SU-DHL-6 (cell line): ENCODE results near the gene ADAMTS7.
"Not testable (repeated sequence)": the region's sequence is repeated elsewhere in the genome, so short reads cannot be mapped to it uniquely, and the experiment has no call there.

Experiments used
- H2AFZ ChIP-seq: fragments of 200-600 bp; sonication (generic); 2 replicates; pipeline ENCODE4 v1.6.1; 2014; ENCODE audit warnings: low read depth, mild to moderate bottlenecking, moderate library complexity, mixed read lengths, antibody characterized with exemption, low read length; ENCODE audit not compliant: severe bottlenecking
- H3F3A ChIP-seq: fragments of 200-600 bp; shearing (Covaris generic); 2 replicates; pipeline ENCODE4 v1.6.0; 2016; ENCODE audit warnings: antibody characterized with exemption, mild to moderate bottlenecking; ENCODE audit not compliant: insufficient read depth
- H3K27ac ChIP-seq: fragments of 200-600 bp; sonication (generic); 2 replicates; pipeline ENCODE4 v1.5.1; 2016; ENCODE audit warnings: low read depth, mild to moderate bottlenecking, low read length, moderate library complexity, mixed read lengths
- H3K27me3 ChIP-seq: fragments of 200-600 bp; sonication (generic), shearing (Covaris generic); 2 replicates; pipeline ENCODE4 v1.6.0; 2014; ENCODE audit warnings: mild to moderate bottlenecking, low read length
- H3K36me3 ChIP-seq: fragments of 200-600 bp; sonication (generic); 2 replicates; pipeline ENCODE4 v1.6.1; 2014; ENCODE audit warnings: mild to moderate bottlenecking, low read length, mixed read lengths
- H3K4me2 ChIP-seq: fragments of 300-600, 200-600 bp; shearing (Covaris generic), sonication (generic); 2 replicates; pipeline ENCODE4 v1.6.0; 2014; ENCODE audit warnings: low read length, low read depth, mild to moderate bottlenecking; ENCODE audit not compliant: poor library complexity, severe bottlenecking
- H3K4me3 ChIP-seq: fragments of 200-600 bp; sonication (generic); 2 replicates; pipeline ENCODE4 v1.5.1; 2014; ENCODE audit warnings: antibody characterized with exemption, low read length, mild to moderate bottlenecking, mixed read lengths; ENCODE audit not compliant: insufficient read depth, poor library complexity, severe bottlenecking
- H3K79me2 ChIP-seq: fragments of 200-600 bp; sonication (generic); 2 replicates; pipeline ENCODE4 v1.6.1; 2014; ENCODE audit warnings: mild to moderate bottlenecking, low read length, moderate library complexity; ENCODE audit not compliant: insufficient read depth
- H3K9ac ChIP-seq: fragments of 200-600 bp; sonication (generic); 2 replicates; pipeline ENCODE4 v1.7.0; 2014; ENCODE audit warnings: mild to moderate bottlenecking, low read length
- H3K9me2 ChIP-seq: fragments of 200-600 bp; sonication (generic); replicated peaks from 2 replicates; pipeline ENCODE4 v1.6.1; 2014; ENCODE audit warnings: low read length; ENCODE audit not compliant: insufficient read depth
- H3K9me3 ChIP-seq: fragments of 200-600 bp; sonication (generic); 2 replicates; pipeline ENCODE4 v1.6.1; 2014; ENCODE audit warnings: low read length, mixed read lengths; ENCODE audit not compliant: insufficient read depth
- H4K20me1 ChIP-seq: fragments of 200-600 bp; sonication (generic); 2 replicates; pipeline ENCODE4 v1.6.1; 2014; ENCODE audit warnings: low read depth, mild to moderate bottlenecking, antibody characterized with exemption, low read length, moderate library complexity, mixed read lengths
- EZH2phosphoT487 ChIP-seq: fragments of 200-600 bp; sonication (generic), shearing (Covaris generic); conservative IDR thresholded peaks from 2 replicates; pipeline ENCODE4 v1.6.1; 2018; ENCODE audit warnings: mild to moderate bottlenecking, antibody characterized with exemption, low read length, moderate library complexity, mixed read lengths
- TF ChIP-seq, protein P1 (sequence below): fragments of 200-600 bp; sonication (generic); IDR thresholded peaks from one replicate; pipeline ENCODE4 v1.5.1; 2017; ENCODE audit warnings: antibody characterized with exemption, mild to moderate bottlenecking, low read length, moderate library complexity; ENCODE audit not compliant: insufficient read depth, poor library complexity, severe bottlenecking

Gene ADAMTS7

DNA sequence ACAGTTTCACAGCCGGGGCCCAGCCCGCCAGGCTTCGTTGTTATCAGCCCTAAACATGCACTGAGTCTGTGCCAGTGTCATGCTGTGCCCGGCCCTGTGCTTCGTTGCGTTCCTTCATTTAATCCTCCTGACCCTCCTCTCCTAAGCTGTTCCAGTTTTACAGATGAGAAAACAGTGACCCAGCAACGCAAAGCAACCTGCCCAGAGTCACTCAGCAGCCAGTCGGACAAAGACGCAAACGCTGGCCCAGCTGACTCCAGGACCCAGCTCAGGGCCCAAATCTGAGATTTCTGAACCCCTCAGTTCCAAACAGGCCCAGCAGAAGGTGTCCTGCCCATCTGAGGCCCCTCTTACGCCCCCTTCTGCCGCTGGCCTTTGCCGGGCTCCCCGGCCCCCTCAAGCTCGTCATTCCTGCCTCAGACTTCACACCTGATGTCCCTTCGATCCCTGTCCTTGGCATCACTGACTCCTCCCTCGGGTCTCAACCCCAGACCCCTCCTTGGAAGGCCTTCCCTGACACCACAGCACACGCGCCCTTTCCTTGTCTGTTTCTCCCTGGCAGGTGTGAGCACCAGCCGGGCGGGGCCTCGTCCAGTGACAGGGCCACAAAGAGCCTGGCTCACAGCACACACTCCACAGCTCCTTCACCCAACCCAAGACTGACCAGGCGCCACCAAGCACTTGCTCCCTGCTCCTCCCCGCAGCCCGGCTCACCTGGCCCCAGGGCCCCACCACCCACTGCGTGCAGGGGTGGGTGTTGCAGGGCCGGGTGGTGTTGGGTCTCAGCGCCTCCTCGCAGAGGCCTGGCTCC is 48.1 kb downstream of the ADAMTS7 start:
- Histone ChIP-seq H3K36me3 (no peaks in the 10 kb centered on the region), H4K20me1 (no peaks in the 10 kb centered on the region), H3F3A (no peaks in the 10 kb centered on the region), H2AFZ (no peak overlapping the region), H3K4me3 (no peak overlapping the region), H3K9ac (no peak overlapping the region), H3K79me2 (no peaks in the 10 kb centered on the region), H3K9me2 (no peaks in the 10 kb centered on the region), H3K4me2 (no peak overlapping the region), H3K27ac (no peak overlapping the region), H3K9me3 (no peaks in the 10 kb centered on the region), H3K27me3 (no peaks in the 10 kb centered on the region)
- TF ChIP-seq, protein P1, sequence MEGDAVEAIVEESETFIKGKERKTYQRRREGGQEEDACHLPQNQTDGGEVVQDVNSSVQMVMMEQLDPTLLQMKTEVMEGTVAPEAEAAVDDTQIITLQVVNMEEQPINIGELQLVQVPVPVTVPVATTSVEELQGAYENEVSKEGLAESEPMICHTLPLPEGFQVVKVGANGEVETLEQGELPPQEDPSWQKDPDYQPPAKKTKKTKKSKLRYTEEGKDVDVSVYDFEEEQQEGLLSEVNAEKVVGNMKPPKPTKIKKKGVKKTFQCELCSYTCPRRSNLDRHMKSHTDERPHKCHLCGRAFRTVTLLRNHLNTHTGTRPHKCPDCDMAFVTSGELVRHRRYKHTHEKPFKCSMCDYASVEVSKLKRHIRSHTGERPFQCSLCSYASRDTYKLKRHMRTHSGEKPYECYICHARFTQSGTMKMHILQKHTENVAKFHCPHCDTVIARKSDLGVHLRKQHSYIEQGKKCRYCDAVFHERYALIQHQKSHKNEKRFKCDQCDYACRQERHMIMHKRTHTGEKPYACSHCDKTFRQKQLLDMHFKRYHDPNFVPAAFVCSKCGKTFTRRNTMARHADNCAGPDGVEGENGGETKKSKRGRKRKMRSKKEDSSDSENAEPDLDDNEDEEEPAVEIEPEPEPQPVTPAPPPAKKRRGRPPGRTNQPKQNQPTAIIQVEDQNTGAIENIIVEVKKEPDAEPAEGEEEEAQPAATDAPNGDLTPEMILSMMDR: no peak
- no peak for TF ChIP-seq EZH2phosphoT487

DNA sequence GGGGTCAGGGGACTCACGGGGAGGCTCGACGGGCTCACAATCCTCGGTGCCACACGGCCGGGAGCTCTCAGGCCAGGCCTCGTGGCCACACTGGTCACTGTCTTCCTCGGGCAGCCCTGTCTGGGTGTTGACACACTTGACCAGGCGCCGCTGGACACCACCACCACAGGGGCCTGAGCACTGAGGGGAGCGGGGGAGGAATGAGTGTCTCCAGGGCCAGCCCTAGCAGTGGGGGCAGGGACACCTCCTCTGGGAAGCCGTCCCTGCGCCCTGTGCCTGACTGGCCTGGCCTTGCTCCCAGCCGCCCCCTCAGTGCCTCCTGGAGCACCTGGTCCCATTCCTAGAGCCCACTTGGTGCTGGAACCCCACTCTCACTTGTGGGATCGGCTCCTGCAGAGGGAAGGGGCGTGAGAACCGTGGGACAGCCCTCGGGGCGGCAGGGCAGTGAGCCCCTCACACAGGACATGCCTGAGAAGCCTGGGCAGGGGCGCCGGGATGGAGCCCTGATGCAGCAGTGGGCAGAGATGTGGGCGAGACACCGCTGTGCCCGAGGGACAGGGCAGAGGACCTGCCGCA is 48.8 kb downstream of the ADAMTS7 start:
- not testable (repeated sequence) for H3F3A ChIP-seq, H3K9me3 ChIP-seq, H3K79me2 ChIP-seq, H3K36me3 ChIP-seq, H2AFZ ChIP-seq, H3K9me2 ChIP-seq, H3K4me2 ChIP-seq, H3K27me3 ChIP-seq, H4K20me1 ChIP-seq, H3K4me3 ChIP-seq, H3K9ac ChIP-seq, H3K27ac ChIP-seq

DNA sequence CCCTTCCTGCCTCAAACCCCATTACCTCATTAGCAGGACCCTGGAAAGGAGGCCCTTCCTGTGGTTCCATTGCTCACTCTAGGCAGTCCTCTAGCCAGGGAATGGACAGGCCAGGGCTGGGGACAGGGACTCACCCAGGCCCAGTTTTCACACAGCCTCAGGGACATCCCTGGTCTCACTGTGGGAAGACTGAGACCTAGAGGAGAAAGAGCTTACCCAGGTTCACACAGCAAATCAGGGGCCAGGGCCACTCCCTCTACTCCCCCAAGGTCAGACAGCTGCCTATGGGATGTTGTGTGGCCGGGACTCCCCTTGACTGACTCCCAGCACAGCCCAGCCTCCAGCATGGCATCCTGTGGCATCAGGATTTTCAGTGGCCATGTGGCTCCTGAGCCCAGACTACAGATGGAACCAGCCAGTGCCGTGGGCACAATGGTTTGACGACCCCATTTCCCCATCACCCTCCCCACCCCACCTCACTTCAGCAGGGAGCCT is 49.3 kb downstream of the ADAMTS7 start:
- Histone ChIP-seq H3K4me3 (no peak overlapping the region), H3K4me2 (no peak overlapping the region), H3K9me2 (no peaks in the 10 kb centered on the region), H3K36me3 (no peaks in the 10 kb centered on the region), H3F3A (peaks cover 6% of the 10 kb centered on the region), H3K79me2 (no peaks in the 10 kb centered on the region), H3K9me3 (no peaks in the 10 kb centered on the region), H2AFZ (peak overlapping the region; percentile 38), H3K27ac (0 out of 2 replicates have a peak overlapping the region, but pooled peaks have one; percentile 24), H3K9ac (peak overlapping the region; percentile 28; the same call in 1 of the 2 replicates), H4K20me1 (no peaks in the 10 kb centered on the region), H3K27me3 (no peaks in the 10 kb centered on the region)
- TF ChIP-seq, protein P1: no peak
- TF ChIP-seq EZH2phosphoT487: no peak

DNA sequence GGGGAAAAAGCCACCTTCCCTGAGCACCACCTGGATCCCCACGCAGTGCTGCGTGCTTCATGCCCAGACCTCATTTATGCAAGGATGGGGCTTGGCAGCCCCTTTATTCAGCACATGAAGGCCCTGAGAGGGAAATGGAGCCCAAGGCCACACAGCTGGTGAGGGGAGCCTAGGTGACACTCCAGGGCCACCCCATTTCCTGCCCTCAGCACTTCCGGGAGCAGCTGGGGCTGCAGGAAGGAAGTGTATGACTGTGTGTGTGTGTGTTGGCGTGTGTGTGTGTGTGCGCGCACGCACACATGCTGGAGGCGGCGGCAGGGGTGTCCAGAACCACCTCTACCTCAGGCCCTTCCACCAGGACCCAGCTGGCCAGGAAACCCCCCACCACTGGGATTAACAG is 49.8 kb downstream of the ADAMTS7 start:
- Histone ChIP-seq H3K27ac (peak overlapping the region; percentile 48), H2AFZ (peak overlapping the region; percentile 38), H3K9ac (peak overlapping the region; percentile 28; the same call in 1 of the 2 replicates)
- H3K36me3 ChIP-seq, H3K9me2 ChIP-seq, H3F3A ChIP-seq, H3K4me2 ChIP-seq, H4K20me1 ChIP-seq, H3K4me3 ChIP-seq, H3K9me3 ChIP-seq, H3K27me3 ChIP-seq, H3K79me2 ChIP-seq: not testable (repeated sequence)
